PC-3 (cell line): ENCODE results near the gene MAGI2. TPM values are rescaled to one million over a fixed set of nuclear protein-coding genes. Genes with fewer than 3 reads are reported as not detected.

Experiments
- ATAC-seq: fragments of 200-7000 bp; cut with Tn5 transposase; 2 replicates; pipeline ENCODE4 v1.9.1; 2020; ENCODE audit warnings: mild to moderate bottlenecking, moderate library complexity
- BruUV-seq: library from RNA; stranded (reverse); fragments of 400-500 nt; replicated peaks from 2 replicates; lab custom pipeline; 2021; lab: Mats Ljungman, UMichigan
- CTCF ChIA-PET: fragments of 300-600 bp; sonication (Branson Sonifier 250); formaldehyde crosslinking; loops from one replicate; lab custom pipeline; 2022; ENCODE audit warnings: antibody characterized with exemption; lab: Charles Lee
- POLR2A ChIA-PET: fragments of 300-600 bp; sonication (Branson Sonifier 250); formaldehyde crosslinking; loops from one replicate; lab custom pipeline; 2022; ENCODE audit warnings: antibody characterized with exemption; ENCODE audit not compliant: unreplicated experiment; lab: Charles Lee
- DNase-seq: peaks from one replicate; pipeline ENCODE4 v3.0.0-alpha.2; 2015
- H2AFZ ChIP-seq: fragments of 300-600 bp; sonication (generic); 2 replicates; pipeline ENCODE4 v1.6.0; 2016; ENCODE audit warnings: antibody characterized with exemption, low read length
- H3F3A ChIP-seq: fragments of 300-600 bp; sonication (generic); one replicate; pipeline ENCODE4 v1.6.0; 2017; ENCODE audit warnings: antibody characterized with exemption, low read length, control low read depth, mild to moderate bottlenecking; ENCODE audit not compliant: unreplicated experiment
- H3K27ac ChIP-seq: fragments of 300-600 bp; sonication (generic); 2 replicates; pipeline ENCODE4 v1.5.1; 2016; ENCODE audit warnings: mild to moderate bottlenecking, low read length
- H3K27me3 ChIP-seq: fragments of 300-600 bp; sonication (generic); 2 replicates; pipeline ENCODE4 v1.6.1; 2016; ENCODE audit warnings: low read length, mixed read lengths
- H3K36me3 ChIP-seq: fragments of 300-600 bp; sonication (generic); 2 replicates; pipeline ENCODE4 v1.6.1; 2016; ENCODE audit warnings: low read depth, mixed run types, low read length, mixed read lengths
- H3K4me1 ChIP-seq: fragments of 300-600 bp; sonication (generic); 2 replicates; pipeline ENCODE4 v1.5.1; 2016; ENCODE audit warnings: low read length; ENCODE audit not compliant: insufficient read depth
- H3K4me2 ChIP-seq: fragments of 300-600 bp; sonication (generic); 2 replicates; pipeline ENCODE4 v1.6.0; 2016; ENCODE audit warnings: low read length
- H3K4me3 ChIP-seq: fragments of 300-600 bp; sonication (generic); 2 replicates; pipeline ENCODE4 v1.5.1; 2016; ENCODE audit warnings: mild to moderate bottlenecking, low read length, mixed read lengths
- H3K79me2 ChIP-seq: fragments of 300-600 bp; sonication (generic); 2 replicates; pipeline ENCODE4 v1.6.1; 2017; ENCODE audit warnings: low read length, mixed read lengths
- H3K9ac ChIP-seq: fragments of 300-600 bp; sonication (generic); 2 replicates; pipeline ENCODE4 v1.6.0; 2016; ENCODE audit warnings: mild to moderate bottlenecking, low read length
- H3K9me2 ChIP-seq: fragments of 300-600 bp; sonication (generic); replicated peaks from 2 replicates; pipeline ENCODE4 v1.6.1; 2016; ENCODE audit warnings: mixed run types, low read length, mixed read lengths
- H3K9me3 ChIP-seq: fragments of 300-600 bp; sonication (generic); 2 replicates; pipeline ENCODE4 v1.6.1; 2016; ENCODE audit warnings: low read length, mixed read lengths
- H4K20me1 ChIP-seq: fragments of 300-600 bp; sonication (generic); 2 replicates; pipeline ENCODE4 v1.6.1; 2016; ENCODE audit warnings: low read length, mixed read lengths
- CTCF ChIP-seq: fragments of 300-600 bp; sonication (generic); conservative IDR thresholded peaks from 2 replicates; pipeline ENCODE4 v1.5.1; 2017; ENCODE audit warnings: antibody characterized with exemption, low read depth, mild to moderate bottlenecking, low read length
- EZH2 ChIP-seq: fragments of 300-600 bp; sonication (generic); IDR thresholded peaks from one replicate; pipeline ENCODE4 v1.6.1; 2017; ENCODE audit warnings: antibody characterized with exemption, mild to moderate bottlenecking, low read length; ENCODE audit not compliant: unreplicated experiment
- EZH2phosphoT487 ChIP-seq: fragments of 300-600 bp; sonication (generic); IDR thresholded peaks from 2 replicates; pipeline ENCODE4 v1.6.1; 2018; ENCODE audit warnings: mild to moderate bottlenecking, antibody characterized with exemption, low read length, borderline replicate concordance
- intact Hi-C: fragments of 100-400 bp; cut with micrococcal nuclease; formaldehyde crosslinking; loops from 2 replicates; pipeline ENCODE4 v1.9.0; 2023
- total RNA-seq: library from RNA; depleted of rRNA; stranded (reverse); fragments of >200 nt; gene quantifications from 2 replicates; pipeline ENCODE4 v1.2.3, GENCODE V29; 2014

Gene MAGI2
- total RNA-seq, 1 experiment from 2014 or later = not detected

- Histone ChIP-seq H4K20me1 (no peaks in the 10 kb centered on the region), H3K79me2 (no peaks in the 10 kb centered on the region), H2AFZ (no peak overlapping the region), H3F3A (no peaks in the 10 kb centered on the region), H3K9me2 (no peaks in the 10 kb centered on the region), H3K36me3 (no peaks in the 10 kb centered on the region), H3K27me3 (peaks cover 64% of the 10 kb centered on the region), H3K4me3 (no peak overlapping the region), H3K9ac (no peak overlapping the region), H3K4me2 (no peak overlapping the region), H3K9me3 (no peaks in the 10 kb centered on the region), H3K27ac (no peak overlapping the region), H3K4me1 (peaks cover 8% of the 10 kb centered on the region)
- TF ChIP-seq EZH2phosphoT487 (no peak), CTCF (no peak), EZH2 (no peak)
- POLR2A ChIA-PET = no interaction called here
- CTCF ChIA-PET = interaction anchor here (0.6 to 1.1 kb wide), 5 partner anchors 70 to 908 kb away, joined by 3 to 5 read pairs (median 4); no protein-coding TSS in a partner anchor
- intact Hi-C loops = loop anchor here (1.0 to 10.0 kb wide), 4 partner anchors 81 to 904 kb away; no protein-coding TSS in a partner anchor
- no peak for ATAC-seq
- no TSS peak for BruUV-seq
- no peak for DNase-seq
Observed at GRCh38 chr7:78020874-78021249, 1432.6 kb downstream of the MAGI2 start.

DNA sequence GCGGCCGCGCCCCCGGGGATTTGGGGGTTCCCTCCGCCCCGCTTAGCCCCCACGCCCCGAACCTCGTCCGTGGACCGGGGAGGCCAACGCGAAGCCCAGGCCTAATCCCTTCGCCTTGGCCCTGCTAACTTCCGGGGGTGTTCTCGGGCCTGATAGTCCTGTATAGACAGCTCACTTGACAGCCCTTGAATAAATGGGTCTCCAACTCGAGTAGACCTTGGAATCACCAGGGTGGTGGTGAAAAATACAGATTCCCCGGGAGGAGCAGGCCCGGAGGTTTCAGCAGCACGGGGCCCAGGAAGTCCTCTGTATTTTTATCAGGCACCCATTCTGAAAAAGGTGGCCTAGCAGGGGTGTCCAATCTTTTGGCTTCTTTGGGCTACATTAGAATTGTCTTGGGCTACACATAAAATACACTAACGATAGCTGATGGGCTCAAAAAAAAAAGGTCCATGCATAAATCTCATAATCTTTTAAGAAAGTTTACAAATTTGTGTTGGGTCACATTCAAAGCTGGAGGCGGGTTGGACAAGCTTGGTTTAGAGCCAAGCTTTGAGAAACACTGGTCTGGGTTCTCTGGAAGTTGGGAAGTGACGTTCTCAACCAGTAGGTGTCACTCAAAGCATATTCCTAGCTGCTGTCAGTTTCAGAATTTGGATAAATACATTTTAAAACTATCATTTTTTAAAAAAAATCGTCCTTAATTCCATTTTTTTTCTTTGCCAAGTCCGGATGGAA, 1433.2 kb downstream of the MAGI2 start:
- intact Hi-C loops = loop anchor here (1.0 to 10.0 kb wide), 4 partner anchors 80 to 904 kb away; no protein-coding TSS in a partner anchor
- Histone ChIP-seq H3K9ac (no peak overlapping the region), H3K9me3 (no peaks in the 10 kb centered on the region), H3K79me2 (no peaks in the 10 kb centered on the region), H2AFZ (peak overlapping the region; percentile 75), H3K9me2 (no peaks in the 10 kb centered on the region), H3K36me3 (no peaks in the 10 kb centered on the region), H3K4me1 (peaks cover 8% of the 10 kb centered on the region), H3K27me3 (peaks cover 58% of the 10 kb centered on the region), H3K4me2 (peak overlapping the region; percentile 68), H3K27ac (no peak overlapping the region), H4K20me1 (no peaks in the 10 kb centered on the region), H3K4me3 (peak overlapping the region; percentile 66), H3F3A (no peaks in the 10 kb centered on the region)
- TF ChIP-seq EZH2 (no peak), CTCF (peak; percentile 78), EZH2phosphoT487 (no peak)
- peak; percentile 76 for DNase-seq
- POLR2A ChIA-PET = no interaction called here
- peak; percentile 62 for ATAC-seq
- CTCF ChIA-PET = interaction anchor here (0.5 to 1.1 kb wide), 7 partner anchors 70 to 908 kb away, joined by 3 to 5 read pairs (median 4); no protein-coding TSS in a partner anchor
- no TSS peak for BruUV-seq
